A549 (cell line): Measurements from ENCODE around the gene LRTM2.

ENCODE experiments used
- CHD2 ChIP-seq: fragments of 150-350 bp; IDR thresholded peaks from 2 replicates; pipeline ENCODE4 v1.6.1; 2014; ENCODE audit warnings: low read length; ENCODE audit not compliant: partially characterized antibody
- CTCF ChIP-seq: fragments of >200 bp; sonication (Bioruptor Twin); formaldehyde crosslinking; IDR thresholded peaks from 3 replicates; pipeline ENCODE4 v1.5.1; 2016
- E2F6 ChIP-seq: IDR thresholded peaks from 2 replicates; pipeline ENCODE4 v1.6.1; 2012; ENCODE audit warnings: low read depth, borderline replicate concordance
- EP300 ChIP-seq, 2 experiments: fragments of >200 bp; sonication (Bioruptor Twin); formaldehyde crosslinking; IDR thresholded peaks; 2 replicates in 1 of 2; 3 replicates in 1 of 2; pipeline ENCODE4 v1.6.1; 2016 to 2017
- ESRRA ChIP-seq: fragments of 150-350 bp; IDR thresholded peaks from 2 replicates; pipeline ENCODE4 v1.6.1; 2014; ENCODE audit warnings: mild to moderate bottlenecking, low read length, borderline replicate concordance
- KDM5A ChIP-seq: fragments of 200-600 bp; sonication (generic); IDR thresholded peaks from 2 replicates; pipeline ENCODE4 v1.6.1; 2016; ENCODE audit warnings: antibody characterized with exemption, mild to moderate bottlenecking
- POLR2A ChIP-seq: IDR thresholded peaks from 2 replicates; pipeline ENCODE4 v1.6.1; 2012; ENCODE audit warnings: mild to moderate bottlenecking, low read length
- REST ChIP-seq: fragments of 200-600 bp; sonication (generic); IDR thresholded peaks from 2 replicates; pipeline ENCODE4 v1.6.1; 2016; ENCODE audit warnings: antibody characterized with exemption, mild to moderate bottlenecking, moderate library complexity
- RFX5 ChIP-seq: fragments of 450-650 bp; IDR thresholded peaks from 2 replicates; pipeline ENCODE4 v1.7.1; 2014; ENCODE audit warnings: antibody characterized with exemption, mild to moderate bottlenecking, moderate library complexity
- SMC3 ChIP-seq: fragments of >200 bp; sonication (Bioruptor Twin); formaldehyde crosslinking; IDR thresholded peaks from 3 replicates; pipeline ENCODE4 v1.6.1; 2018; ENCODE audit warnings: inconsistent platforms
- ZFP36 ChIP-seq: fragments of 450-650 bp; IDR thresholded peaks from 2 replicates; pipeline ENCODE4 v1.6.1; 2014; ENCODE audit warnings: borderline replicate concordance; ENCODE audit not compliant: partially characterized antibody

- no peak for TF ChIP-seq SMC3
- TF ChIP-seq ZFP36: no peak
- TF ChIP-seq POLR2A: no peak
- TF ChIP-seq EP300 (IDR thresholded peaks at IDR 0.05): no peak
- no peak for TF ChIP-seq REST
- TF ChIP-seq ESRRA: no peak
- TF ChIP-seq CTCF: no peak
- TF ChIP-seq KDM5A: no peak
- TF ChIP-seq RFX5: no peak
- TF ChIP-seq E2F6: no peak
- TF ChIP-seq CHD2: no peak
Observed at GRCh38 chr12:1848146-1848545, 27.8 kb downstream of the LRTM2 start.
